GM18502 (cell line): ENCODE data around the gene MMS19.
"Not testable (repeated sequence)": the region's sequence is repeated elsewhere in the genome, so short reads cannot be mapped to it uniquely, and the experiment has no call there.

ENCODE experiments used
- ATAC-seq: cut with Tn5 transposase; IDR thresholded peaks from one replicate; pipeline ENCODE4 v1.9.1; 2021; ENCODE audit warnings: mild to moderate bottlenecking; ENCODE audit not compliant: unreplicated experiment, poor library complexity

MMS19 gene

GRCh38 chr10:97468781-97469180 lies 29.4 kb downstream of the MMS19 start:
- not testable (repeated sequence) for ATAC-seq

DNA sequence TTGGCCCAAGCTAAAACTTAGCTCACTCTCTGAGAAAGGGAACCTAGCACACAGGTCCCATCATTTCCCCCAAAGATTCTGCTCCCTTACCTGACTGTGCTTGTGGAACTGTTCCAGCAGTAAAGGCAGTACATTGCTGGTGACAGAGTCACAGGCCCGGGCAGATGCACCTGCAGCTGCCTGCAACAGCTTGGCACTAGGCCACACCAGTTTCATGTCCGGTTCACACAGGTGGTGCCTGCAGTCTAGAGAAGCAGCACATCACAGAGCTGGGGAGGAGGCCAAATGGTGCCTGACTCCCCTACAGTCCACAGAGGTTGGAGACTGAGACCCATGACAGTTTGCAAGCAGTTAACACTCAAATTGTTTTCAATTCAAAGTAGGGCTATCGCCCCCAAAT lies 30.1 kb downstream of the MMS19 start:
- ATAC-seq: no peak

- ATAC-seq: no peak
These were observed 31.5 kb downstream of the MMS19 start for GRCh38 chr10:97466755-97467154.

GRCh38 chr10:97465982-97466381 lies 32.2 kb downstream of the MMS19 start:
- no peak for ATAC-seq

DNA sequence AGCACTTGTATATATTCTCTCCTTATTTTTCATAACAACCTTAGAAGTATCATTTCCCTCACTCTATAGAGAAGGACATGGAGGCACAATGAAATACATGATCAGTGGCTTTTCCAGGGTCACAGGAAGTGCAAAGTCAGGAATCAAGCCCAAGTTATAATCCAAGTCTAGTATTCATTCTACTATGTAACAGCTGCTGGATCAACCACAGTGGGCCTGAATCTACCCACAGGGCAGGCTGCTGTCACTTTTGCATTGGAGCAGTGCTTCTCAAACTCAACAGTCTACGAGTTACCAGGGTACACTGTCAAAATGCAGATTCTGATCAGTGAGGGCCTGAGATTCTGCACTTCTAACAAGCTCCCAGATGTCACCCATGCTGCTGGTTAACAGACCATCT lies 34.0 kb downstream of the MMS19 start:
- ATAC-seq: no peak

DNA sequence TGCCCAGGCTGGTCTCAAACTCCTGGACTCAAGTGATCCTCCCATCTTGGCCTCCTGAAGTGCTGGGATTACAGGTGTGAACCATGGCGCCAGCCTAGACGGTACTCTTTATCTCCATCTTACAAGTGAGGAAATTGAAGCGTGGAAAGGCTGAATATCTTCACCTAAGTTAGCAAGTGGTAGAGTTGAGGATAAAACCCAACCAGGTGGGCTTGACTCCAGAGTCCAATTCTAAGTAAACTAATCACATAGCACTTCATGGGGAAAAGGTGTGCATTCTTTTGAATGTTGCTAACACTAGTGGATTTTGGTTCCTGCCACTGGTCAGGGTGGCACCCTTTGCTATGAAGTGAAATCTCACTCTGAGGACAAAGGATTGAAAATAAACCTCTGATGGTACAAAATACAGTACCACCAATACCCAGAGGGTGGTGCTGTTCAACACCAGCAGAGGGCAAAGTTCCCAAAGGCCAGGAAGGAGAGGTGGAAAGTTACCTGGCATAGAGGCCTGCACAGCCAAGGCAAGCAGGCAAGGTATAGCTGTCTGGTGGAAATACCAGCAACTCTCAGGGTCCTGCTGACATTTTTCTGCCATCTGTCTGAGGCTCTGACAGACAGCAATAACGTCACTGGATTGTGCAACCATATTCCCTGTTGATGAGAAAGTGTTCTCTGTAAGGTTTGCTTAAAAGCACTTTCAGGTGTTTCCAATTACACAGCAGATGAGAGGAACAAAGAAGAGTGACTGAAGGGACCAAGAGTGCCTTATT lies 34.7 kb downstream of the MMS19 start:
- no peak for ATAC-seq

DNA sequence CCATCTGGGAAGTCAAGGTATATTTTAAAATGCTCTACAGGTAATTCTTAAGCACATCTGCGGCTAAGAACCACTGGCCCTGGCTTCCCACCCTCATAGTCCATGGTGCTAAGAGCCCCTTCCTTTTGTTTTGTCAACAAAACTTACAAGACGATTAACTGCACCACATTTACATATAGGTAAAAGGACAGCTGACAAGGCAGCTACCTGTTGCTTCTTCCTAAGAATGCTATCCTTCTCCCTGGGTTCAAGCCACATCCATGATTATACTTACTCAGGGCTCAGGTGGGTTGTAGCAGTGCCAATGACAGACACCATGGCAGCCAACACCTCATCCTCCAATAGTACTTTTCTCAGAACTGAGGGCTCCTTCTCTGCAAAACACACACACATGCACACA lies 35.9 kb downstream of the MMS19 start:
- ATAC-seq: no peak

DNA sequence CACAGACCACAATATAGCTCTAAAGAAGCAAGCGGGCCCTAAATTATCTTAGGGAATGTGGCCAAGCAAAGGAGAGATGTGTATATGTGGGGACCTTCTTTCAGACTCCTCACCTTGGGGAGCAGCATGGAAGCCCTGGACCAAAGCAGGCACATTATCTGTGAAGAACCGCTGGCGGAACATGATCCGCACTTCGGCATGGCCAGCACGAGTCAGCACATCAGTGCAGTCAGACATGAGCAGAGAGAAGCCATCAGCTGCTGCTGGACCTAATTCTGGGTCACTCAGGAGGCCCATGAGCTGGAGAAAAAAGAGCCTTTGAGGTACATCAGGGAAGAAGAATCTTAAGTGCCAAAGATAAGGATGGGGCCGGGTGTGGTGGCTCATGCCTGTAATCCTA lies 38.3 kb downstream of the MMS19 start:
- ATAC-seq: no peak

- no peak for ATAC-seq
These were observed 39.1 kb downstream of the MMS19 start for GRCh38 chr10:97459111-97459510.

DNA sequence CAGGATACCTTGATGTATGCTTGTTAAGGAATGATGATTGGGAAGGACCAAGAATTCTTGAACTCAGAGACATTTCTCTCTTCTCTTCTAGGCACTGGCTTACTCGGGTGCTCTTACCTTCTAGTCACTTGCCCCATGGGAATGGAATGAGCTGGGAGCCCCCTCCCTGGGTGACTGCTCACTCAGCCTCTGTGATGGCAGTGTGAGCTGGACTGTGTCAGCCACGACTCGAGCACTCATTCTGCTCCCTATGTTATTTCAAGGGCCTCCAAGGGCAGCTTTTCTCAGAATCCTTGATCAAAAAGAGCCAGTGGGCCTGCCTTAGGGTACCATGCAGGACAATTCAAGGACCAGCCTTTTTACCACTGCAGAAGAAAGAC lies 41.5 kb downstream of the MMS19 start:
- ATAC-seq: no peak

- no peak for ATAC-seq
These were observed 42.1 kb downstream of the MMS19 start for GRCh38 chr10:97456034-97456685.

- no peak for ATAC-seq
These were observed 43.7 kb downstream of the MMS19 start for GRCh38 chr10:97454330-97455036.

DNA sequence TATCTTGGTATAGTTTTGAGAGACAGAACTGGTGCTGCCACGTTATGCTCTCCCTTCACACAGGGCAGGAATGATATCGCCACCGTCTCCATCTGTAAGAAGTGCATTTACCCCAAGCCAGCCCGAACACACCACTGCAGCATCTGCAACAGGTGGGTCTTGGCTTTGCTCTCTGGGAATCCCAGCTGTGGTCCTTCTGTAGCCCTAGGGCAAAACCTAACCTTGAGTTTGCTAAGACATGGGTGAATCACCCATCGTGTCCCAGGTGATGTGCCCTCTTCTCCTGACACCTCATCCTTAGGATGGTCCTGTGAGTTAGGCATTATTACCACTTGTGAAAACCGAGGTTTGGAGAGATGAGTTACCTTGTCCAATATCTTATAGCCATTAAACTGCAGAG lies 45.9 kb downstream of the MMS19 start:
- ATAC-seq: no peak

DNA sequence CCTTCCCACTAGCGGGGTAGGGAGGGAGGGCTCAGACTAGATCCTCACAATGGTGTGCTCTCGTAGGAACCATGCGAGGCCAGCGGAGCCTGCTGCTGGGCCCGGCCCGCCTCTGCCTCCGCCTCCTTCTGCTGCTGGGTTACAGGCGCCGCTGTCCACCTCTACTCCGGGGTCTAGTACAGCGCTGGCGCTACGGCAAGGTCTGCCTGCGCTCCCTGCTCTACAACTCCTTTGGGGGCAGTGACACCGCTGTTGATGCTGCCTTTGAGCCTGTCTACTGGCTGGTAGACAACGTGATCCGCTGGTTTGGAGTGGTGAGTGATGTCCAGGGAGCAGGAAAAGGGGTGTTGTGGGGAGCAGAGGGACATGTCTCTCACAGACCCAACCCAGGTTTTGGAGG lies 46.6 kb downstream of the MMS19 start:
- no peak for ATAC-seq

DNA sequence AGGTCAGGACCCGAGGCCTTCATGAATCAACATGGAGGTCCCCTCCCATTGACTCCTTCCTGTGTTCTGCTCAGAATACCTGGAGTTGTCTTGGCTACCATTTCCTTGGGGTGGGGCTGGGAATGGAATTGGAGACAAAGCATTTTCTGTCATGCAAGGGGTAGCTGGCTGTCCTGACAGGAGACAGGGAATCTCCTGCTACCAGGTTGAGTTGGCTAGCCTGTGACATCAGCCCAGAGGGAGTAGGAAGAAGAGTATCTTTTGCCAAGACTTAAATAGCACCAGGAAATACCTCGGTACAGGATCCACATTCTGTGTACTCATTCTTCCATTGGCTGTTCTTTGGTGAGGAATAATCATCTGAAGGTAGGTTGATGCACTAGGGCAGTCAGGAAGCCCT lies 47.4 kb downstream of the MMS19 start:
- no peak for ATAC-seq

DNA sequence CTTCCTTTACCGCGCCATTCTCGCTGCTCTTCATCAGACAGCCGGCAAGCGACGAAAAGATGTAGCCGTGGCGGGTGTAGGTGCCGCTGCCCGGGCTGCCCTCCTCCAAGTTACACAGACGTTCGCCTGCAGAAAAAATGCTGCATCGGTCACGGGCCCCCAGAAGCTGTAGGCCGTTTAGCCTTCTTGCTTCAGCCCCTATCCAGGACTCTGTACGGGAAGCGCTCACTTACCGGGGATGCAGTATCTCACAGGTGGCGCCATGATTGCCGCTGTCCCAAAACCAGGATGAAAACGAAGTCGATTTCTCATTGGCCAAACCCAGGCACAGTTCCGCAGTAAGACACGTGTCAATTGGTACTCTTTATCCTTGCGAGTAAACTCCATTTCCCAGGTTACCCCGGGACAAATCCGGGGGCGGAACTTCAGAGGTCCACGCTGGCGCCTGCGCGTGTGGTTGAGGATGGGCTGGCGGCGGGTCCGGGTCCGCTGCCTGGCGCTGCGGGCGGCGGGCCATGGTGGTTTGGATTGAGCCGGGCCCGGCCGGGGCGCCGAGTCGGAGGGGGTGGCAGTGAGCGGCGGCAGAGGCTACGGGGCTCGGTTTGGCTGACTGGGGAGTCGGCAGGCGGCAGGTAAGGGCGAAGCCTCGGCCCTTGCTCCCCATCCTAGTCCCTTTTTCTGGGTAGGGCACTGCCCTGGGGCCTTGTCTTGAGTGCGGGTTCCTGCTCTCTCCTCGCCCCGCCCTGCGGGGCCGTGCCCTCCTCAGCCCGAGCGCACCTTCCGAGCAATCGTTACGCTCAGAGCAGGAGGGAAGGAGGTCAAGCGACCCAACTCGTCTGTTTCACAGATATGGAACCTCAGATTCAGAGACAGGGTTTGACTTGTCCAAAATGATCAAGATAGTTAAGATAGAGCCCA lies 52.2 kb downstream of the MMS19 start, which contains the start of the genes EXOSC1 and ZDHHC16:
Gene EXOSC1, minus strand, starts transcription at position 285 of the 918 bp plus-strand sequence. Its CDS starts 21 bp downstream, at position 264.
Gene ZDHHC16, plus strand, starts transcription at position 454 of the 918 bp plus-strand sequence. CDS start 5,501 bp downstream, outside the sequence.
- peak; percentile 96 for ATAC-seq

GRCh38 chr10:97445357-97445721 lies 52.9 kb downstream of the MMS19 start:
- no peak for ATAC-seq

GRCh38 chr10:97444212-97444611 lies 54.0 kb downstream of the MMS19 start:
- ATAC-seq: no peak

DNA sequence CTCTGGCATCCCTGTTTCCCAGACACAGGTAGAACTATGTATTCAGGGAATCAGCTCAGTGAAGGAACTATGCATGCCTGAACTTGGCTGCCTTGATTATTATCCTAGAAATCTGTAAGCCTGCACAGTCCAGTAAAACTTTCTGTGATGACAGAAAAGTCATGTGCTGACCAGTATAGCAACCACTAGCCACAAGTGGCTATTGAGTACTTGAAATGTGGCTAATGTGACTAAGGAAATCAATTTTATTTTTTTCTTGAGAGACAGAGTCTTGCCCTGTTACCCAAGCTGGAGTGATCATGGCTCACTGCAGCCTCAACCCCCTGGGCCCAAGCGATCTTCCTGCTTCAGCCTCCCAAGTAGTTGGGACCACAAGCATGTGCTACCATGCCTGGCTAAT lies 55.9 kb downstream of the MMS19 start:
- ATAC-seq: no peak

- no peak for ATAC-seq
These were observed 63.0 kb downstream of the MMS19 start for GRCh38 chr10:97435211-97435610.
